ENCODE data around the gene ADCY5.

Gene ADCY5

GRCh38 chr3:123284399-123285010 is 164.4 kb downstream of the ADCY5 start:
- TF ChIP-seq CTCF (conservative IDR thresholded peaks at IDR 0.05) = no peak
- no peak for TF ChIP-seq ZFX (IDR thresholded peaks at IDR 0.05)
- H3K27ac ChIP-seq = no peak overlapping the region; the same call in 1 of the 2 replicates

- TF ChIP-seq ZFX (IDR thresholded peaks at IDR 0.05) = no peak
- TF ChIP-seq CTCF (conservative IDR thresholded peaks at IDR 0.05) = no peak
- H3K27ac ChIP-seq = no peak overlapping the region
Observed at GRCh38 chr3:123283657-123284398, 165.1 kb downstream of the ADCY5 start.

- TF ChIP-seq CTCF (conservative IDR thresholded peaks at IDR 0.05) (no peak), ZFX (IDR thresholded peaks at IDR 0.05) (no peak)
- no peak overlapping the region for H3K27ac ChIP-seq
Observed at GRCh38 chr3:123283074-123283473, 165.8 kb downstream of the ADCY5 start.

GRCh38 chr3:123282461-123282860 is 166.4 kb downstream of the ADCY5 start:
- H3K27ac ChIP-seq = no peak overlapping the region
- TF ChIP-seq ZFX (IDR thresholded peaks at IDR 0.05) = no peak
- no peak for TF ChIP-seq CTCF (conservative IDR thresholded peaks at IDR 0.05)

- no peak for TF ChIP-seq ZFX (IDR thresholded peaks at IDR 0.05)
- no peak for TF ChIP-seq CTCF (conservative IDR thresholded peaks at IDR 0.05)
- H3K27ac ChIP-seq = no peak overlapping the region
Observed at GRCh38 chr3:123281929-123282328, 167.0 kb downstream of the ADCY5 start.

- TF ChIP-seq ZFX (IDR thresholded peaks at IDR 0.05) (no peak), CTCF (conservative IDR thresholded peaks at IDR 0.05) (no peak)
- H3K27ac ChIP-seq = no peak overlapping the region
Observed at GRCh38 chr3:123281406-123281805, 167.5 kb downstream of the ADCY5 start.

GRCh38 chr3:123279121-123279520 is 169.8 kb downstream of the ADCY5 start:
- no peak for TF ChIP-seq ZFX (IDR thresholded peaks at IDR 0.05)
- no peak for TF ChIP-seq CTCF (conservative IDR thresholded peaks at IDR 0.05)
- H3K27ac ChIP-seq = no peak overlapping the region
